ENCODE data around the gene THOC5.

- TF ChIP-seq CTCF (IDR thresholded peaks at IDR 0.05), result no peak
- TF ChIP-seq POLR2A (IDR thresholded peaks at IDR 0.05), result no peak
Measured at GRCh38 chr22:29581799-29582198, 28.2 kb upstream of the THOC5 start.
